HG03469 (cell line): Measurements from ENCODE around the gene PGA4.

ENCODE experiments used
- ATAC-seq: cut with Tn5 transposase; IDR thresholded peaks from one replicate; pipeline ENCODE4 v1.9.1; 2021; ENCODE audit warnings: mild to moderate bottlenecking, moderate library complexity, moderate number of reproducible peaks; ENCODE audit not compliant: unreplicated experiment

PGA4 gene

DNA sequence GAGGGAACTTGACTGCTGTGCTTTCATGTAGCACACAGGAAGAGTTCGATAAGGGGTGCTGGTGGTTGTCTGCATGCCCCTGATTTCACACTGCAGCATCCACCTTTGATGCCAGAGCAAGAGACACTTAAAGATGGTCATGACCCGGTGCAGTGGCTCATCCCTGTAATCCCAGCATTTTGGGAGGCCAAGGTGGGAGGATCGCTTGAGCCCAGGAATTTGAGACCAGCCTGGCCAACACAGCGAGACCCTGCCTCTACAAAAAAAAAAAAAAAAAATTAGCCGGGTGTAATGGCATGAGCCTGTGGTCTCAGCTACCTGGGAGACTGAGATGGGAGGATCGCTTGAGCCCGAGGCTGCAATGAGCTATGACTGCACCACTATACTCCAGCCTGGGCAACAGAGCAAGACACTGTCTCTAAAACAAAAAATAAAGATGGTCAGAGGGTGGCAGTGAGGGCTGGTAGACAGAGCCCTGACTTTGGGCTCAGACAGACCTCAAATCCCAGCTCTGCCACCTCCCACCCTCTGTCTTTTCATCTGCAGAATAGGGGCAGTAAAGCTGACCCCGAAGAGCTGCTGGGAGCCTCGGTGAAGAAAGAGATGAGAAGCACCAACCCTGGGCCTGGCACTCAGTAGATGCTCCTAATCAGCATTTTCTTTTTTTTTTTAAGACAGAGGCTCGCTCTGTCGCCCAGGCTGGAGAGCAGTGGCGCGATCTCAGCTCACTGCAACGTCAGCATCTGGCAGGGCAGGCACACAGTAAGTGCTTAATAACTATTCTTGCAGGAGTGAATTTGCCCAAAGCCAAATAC lies 55.2 kb downstream of the PGA4 start:
- ATAC-seq: no peak

DNA sequence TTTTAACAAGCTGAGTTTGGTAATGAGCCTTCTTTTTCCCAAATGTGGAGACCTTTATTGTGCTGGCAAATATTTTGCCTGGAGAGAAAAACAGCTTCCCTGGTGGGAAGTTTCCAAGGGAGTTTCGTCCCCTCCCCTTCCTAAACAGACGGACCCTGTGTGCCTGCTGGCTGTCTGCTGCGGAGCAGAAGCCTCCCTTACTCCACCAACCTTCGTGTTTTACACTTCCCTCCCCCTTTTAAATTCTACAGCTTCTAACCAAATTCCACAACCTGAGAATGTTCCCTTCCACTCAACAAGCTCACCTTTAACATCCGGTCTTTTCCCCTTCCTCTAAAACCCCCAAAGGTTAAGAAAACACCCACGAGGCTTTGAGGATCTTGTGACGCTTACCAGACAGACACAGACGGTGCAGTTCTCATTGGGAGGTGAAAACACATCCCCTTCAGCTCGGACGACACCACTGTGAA lies 55.9 kb downstream of the PGA4 start:
- ATAC-seq: no peak

GRCh38 chr11:61279934-61280659 lies 58.0 kb downstream of the PGA4 start:
- no peak for ATAC-seq

- ATAC-seq: no peak
Observed at GRCh38 chr11:61280883-61281580, 58.9 kb downstream of the PGA4 start.
